Measurements from ENCODE around the gene ANKS4B.

ANKS4B gene, protein sequence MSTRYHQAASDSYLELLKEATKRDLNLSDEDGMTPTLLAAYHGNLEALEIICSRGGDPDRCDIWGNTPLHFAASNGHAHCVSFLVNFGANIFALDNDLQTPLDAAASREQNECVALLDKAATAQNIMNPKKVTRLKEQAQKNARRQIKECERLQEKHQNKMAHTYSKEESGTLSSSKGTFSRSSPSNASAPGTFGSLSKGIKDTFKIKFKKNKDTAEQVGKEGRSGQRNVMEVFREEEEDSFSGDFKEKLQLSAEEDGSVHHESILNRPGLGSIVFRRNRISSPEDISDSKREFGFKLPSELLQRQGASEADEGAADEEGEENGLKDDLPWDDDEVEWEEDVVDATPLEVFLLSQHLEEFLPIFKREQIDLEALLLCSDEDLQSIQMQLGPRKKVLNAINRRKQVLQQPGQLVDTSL
- total RNA-seq: 0 reads per million in 3 donors

DNA sequence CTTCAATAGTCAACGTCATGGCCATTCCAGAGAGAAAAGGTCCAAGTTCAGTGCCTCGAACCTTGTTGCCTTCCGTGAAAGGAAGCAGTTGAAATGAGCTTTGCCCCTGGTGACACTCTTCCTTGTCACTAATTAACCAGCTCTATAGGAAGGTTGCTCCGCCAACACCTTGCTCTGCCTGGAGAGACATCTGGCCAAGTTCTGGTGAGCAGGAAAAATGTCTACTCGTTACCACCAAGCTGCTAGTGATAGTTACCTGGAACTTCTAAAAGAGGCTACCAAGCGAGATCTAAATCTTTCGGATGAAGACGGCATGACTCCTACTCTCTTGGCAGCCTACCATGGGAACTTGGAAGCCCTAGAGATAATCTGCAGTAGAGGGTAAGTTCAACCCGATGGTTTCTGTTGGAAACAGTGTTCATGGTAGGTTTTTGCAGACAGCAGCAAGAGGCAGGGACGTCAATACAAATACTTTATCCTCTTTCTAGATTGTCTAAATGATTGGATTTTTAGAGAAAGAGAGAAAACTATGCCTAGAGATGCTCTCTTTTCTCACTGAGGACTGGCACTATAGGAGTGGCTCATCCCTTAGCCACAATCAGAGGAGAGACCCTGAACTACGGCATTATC is at the start of gene ANKS4B:
Gene ANKS4B (plus strand): TSS at position 179 of the 630 bp plus-strand sequence. CDS start 39 bp downstream, at position 218.
- no peaks in the 10 kb centered on the region for H3K36me3 ChIP-seq (ENCODE audit: control insufficient read depth, insufficient read depth, low read length)
- H3K9me3 ChIP-seq (ENCODE audit: control insufficient read depth, low read length): no peaks in the 10 kb centered on the region
- H3K4me3 ChIP-seq (ENCODE audit: insufficient read depth, low read depth, low read length, poor library complexity, severe bottlenecking): no peak within 1 kb of the TSS
- no peak within 1 kb of the TSS for H3K27ac ChIP-seq (ENCODE audit: insufficient read depth, low read length, poor library complexity, severe bottlenecking)
- no peak for DNase-seq
- H3K27me3 ChIP-seq (replicated peaks; ENCODE audit: control insufficient read depth, insufficient read depth, low read length, poor library complexity, severe bottlenecking): peaks cover 2% of the 10 kb centered on the region
- no peaks in the 10 kb centered on the region for H3K4me1 ChIP-seq (ENCODE audit: control insufficient read depth, insufficient read depth, low read length, poor library complexity, severe bottlenecking)

DNA sequence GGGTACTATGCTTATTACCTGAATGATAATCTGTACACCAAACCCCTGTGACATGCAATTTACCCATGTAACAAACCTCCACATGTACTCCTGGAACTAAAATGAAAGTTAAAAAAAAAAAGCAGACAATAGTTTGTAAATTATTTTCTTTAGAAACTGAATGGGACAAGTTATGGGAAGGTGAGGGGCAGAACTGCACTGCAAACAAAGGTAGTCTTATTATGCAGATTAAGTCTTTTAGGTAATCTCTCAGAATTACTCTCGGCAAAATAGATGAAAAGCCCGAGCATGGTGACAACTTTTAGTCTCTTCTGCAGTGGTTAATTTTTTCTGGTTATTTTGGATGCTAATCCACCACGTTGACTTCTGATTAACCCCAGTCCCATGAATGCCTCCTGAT is 49.5 kb upstream of the ANKS4B start:
- no peak overlapping the region for H3K4me3 ChIP-seq (ENCODE audit: insufficient read depth, low read depth, low read length, poor library complexity, severe bottlenecking)
- H3K27ac ChIP-seq (ENCODE audit: insufficient read depth, low read length, poor library complexity, severe bottlenecking): no peak overlapping the region
- peaks cover 4% of the 10 kb centered on the region for H3K4me1 ChIP-seq (ENCODE audit: control insufficient read depth, insufficient read depth, low read length, poor library complexity, severe bottlenecking)
- no peaks in the 10 kb centered on the region for H3K27me3 ChIP-seq (replicated peaks; ENCODE audit: control insufficient read depth, insufficient read depth, low read length, poor library complexity, severe bottlenecking)
- peaks cover 21% of the 10 kb centered on the region for H3K36me3 ChIP-seq (ENCODE audit: control insufficient read depth, insufficient read depth, low read length)
- no peak for DNase-seq
- H3K9me3 ChIP-seq (ENCODE audit: control insufficient read depth, low read length): no peaks in the 10 kb centered on the region

DNA sequence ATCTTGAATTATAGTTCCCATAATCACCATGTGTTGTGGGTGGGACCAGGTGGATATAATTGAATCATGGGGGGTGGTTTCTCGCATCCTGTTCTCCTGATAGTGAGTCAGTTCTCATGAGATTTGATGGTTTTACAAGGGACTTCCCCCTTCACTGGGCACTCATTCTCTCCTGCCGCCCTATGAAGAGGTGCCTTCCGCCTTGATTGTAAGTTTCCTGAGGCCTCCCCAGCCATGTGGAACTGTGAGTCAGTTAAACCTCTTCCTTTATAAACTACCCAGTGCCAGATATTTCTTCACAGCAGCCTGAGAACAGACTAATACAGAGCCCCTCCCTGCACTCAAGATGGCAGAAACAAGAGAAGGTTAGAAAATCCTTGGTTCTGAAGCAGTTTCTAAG is 48.7 kb upstream of the ANKS4B start:
- DNase-seq: no peak
- Histone ChIP-seq H3K9me3 (ENCODE audit: control insufficient read depth, low read length) (no peaks in the 10 kb centered on the region), H3K27ac (ENCODE audit: insufficient read depth, low read length, poor library complexity, severe bottlenecking) (no peak overlapping the region), H3K27me3 (replicated peaks; ENCODE audit: control insufficient read depth, insufficient read depth, low read length, poor library complexity, severe bottlenecking) (no peaks in the 10 kb centered on the region), H3K4me3 (ENCODE audit: insufficient read depth, low read depth, low read length, poor library complexity, severe bottlenecking) (no peak overlapping the region), H3K4me1 (ENCODE audit: control insufficient read depth, insufficient read depth, low read length, poor library complexity, severe bottlenecking) (peaks cover 4% of the 10 kb centered on the region), H3K36me3 (ENCODE audit: control insufficient read depth, insufficient read depth, low read length) (peaks cover 13% of the 10 kb centered on the region)

DNA sequence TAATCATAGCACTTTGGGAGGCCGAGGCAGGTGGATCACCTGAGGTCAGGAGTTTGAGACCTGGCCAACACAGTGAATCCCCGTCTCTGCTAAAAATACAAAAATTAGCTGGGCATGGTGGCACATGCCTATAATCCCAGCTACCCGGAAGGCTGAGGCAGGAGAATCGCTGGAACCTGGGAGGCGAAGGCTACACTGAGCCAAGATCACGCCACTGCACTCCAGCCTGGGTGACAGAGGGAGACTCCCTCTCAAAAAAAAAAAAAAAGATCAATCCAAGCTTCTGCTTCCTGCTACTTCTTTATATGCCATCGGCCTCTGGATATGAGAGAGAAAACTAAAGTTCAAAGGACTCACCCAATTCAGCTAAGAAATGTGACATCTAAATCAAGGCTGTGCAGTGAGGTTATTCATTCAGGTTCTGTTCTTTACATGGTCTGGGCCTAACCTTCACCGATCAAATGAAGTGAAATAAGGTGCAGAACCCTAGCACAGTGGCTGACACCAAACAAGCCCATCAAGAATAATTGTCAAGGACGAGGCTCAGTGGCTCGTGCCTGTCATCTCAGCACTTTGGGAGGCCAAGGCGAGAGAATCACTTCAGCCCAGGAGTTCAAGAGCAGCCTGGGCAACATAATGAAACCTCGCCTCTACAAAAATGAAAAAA is 47.7 kb upstream of the ANKS4B start:
- Histone ChIP-seq H3K27me3 (replicated peaks; ENCODE audit: control insufficient read depth, insufficient read depth, low read length, poor library complexity, severe bottlenecking) (no peaks in the 10 kb centered on the region), H3K4me3 (ENCODE audit: insufficient read depth, low read depth, low read length, poor library complexity, severe bottlenecking) (no peak overlapping the region), H3K36me3 (ENCODE audit: control insufficient read depth, insufficient read depth, low read length) (peaks cover 7% of the 10 kb centered on the region), H3K27ac (ENCODE audit: insufficient read depth, low read length, poor library complexity, severe bottlenecking) (no peak overlapping the region), H3K4me1 (ENCODE audit: control insufficient read depth, insufficient read depth, low read length, poor library complexity, severe bottlenecking) (peaks cover 4% of the 10 kb centered on the region), H3K9me3 (ENCODE audit: control insufficient read depth, low read length) (no peaks in the 10 kb centered on the region)
- no peak for DNase-seq

DNA sequence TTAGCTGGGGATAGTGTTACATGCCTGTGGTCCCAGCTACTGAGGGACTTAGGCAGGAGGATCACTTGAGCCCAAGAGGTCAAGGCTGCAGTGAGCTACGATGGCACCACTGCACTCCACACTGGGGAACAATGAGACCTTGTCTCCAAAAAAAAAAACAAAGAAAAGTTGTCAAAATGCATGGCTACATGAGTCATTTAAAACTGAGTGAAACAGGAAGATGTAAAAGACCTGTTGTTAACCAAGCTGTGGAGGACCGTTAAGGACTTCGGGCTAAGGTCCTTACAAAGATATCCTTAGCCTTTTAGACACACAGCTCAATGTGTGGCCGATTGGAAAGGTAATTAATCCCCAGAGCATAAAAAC is 47.2 kb upstream of the ANKS4B start:
- Histone ChIP-seq H3K4me1 (ENCODE audit: control insufficient read depth, insufficient read depth, low read length, poor library complexity, severe bottlenecking) (peaks cover 4% of the 10 kb centered on the region), H3K9me3 (ENCODE audit: control insufficient read depth, low read length) (no peaks in the 10 kb centered on the region), H3K27me3 (replicated peaks; ENCODE audit: control insufficient read depth, insufficient read depth, low read length, poor library complexity, severe bottlenecking) (no peaks in the 10 kb centered on the region), H3K4me3 (ENCODE audit: insufficient read depth, low read depth, low read length, poor library complexity, severe bottlenecking) (no peak overlapping the region), H3K27ac (ENCODE audit: insufficient read depth, low read length, poor library complexity, severe bottlenecking) (no peak overlapping the region), H3K36me3 (ENCODE audit: control insufficient read depth, insufficient read depth, low read length) (peaks cover 2% of the 10 kb centered on the region)
- no peak for DNase-seq

DNA sequence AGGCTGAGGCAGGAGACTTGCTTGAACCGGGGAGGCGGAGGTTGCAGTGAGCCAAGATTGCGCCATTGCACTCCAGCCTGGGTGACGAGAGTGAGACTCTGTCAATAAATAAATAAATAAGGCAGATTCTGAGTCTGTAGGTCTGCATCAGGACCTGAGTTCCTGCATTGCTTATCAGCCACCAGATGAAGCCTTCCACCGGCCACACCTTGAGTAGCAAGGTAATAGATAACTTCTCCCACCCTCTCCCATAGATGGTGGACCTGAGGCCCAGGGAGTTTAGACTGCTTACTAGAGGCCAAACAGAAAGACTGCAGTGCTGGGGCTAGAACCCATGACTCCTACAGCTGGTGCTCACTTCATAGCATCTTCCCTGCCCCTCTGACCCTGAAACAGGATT is 44.2 kb upstream of the ANKS4B start:
- no peaks in the 10 kb centered on the region for H3K27me3 ChIP-seq (replicated peaks; ENCODE audit: control insufficient read depth, insufficient read depth, low read length, poor library complexity, severe bottlenecking)
- no peak for DNase-seq
- H3K9me3 ChIP-seq (ENCODE audit: control insufficient read depth, low read length): no peaks in the 10 kb centered on the region
- no peaks in the 10 kb centered on the region for H3K36me3 ChIP-seq (ENCODE audit: control insufficient read depth, insufficient read depth, low read length)
- no peak overlapping the region for H3K27ac ChIP-seq (ENCODE audit: insufficient read depth, low read length, poor library complexity, severe bottlenecking)
- H3K4me3 ChIP-seq (ENCODE audit: insufficient read depth, low read depth, low read length, poor library complexity, severe bottlenecking): no peak overlapping the region
- H3K4me1 ChIP-seq (ENCODE audit: control insufficient read depth, insufficient read depth, low read length, poor library complexity, severe bottlenecking): peaks cover 4% of the 10 kb centered on the region

DNA sequence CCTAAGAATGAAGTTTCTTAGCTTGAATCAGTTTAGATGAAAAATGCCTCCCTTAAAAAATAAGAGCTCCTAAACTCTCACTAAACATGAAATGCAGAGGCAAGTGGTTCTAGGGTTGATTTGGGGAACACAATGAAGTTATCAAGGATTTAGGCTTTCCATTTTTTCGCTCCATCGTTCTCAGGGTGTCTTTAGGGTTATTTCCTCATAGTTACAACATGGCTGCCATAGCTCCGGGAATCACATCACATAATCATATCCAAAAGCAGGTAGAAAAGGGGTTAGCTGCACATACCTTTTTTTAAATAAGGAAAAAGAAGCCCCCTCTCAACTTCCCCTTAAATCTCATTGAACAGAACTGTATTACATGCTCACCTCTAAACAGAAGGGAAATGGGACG is 43.5 kb upstream of the ANKS4B start:
- H3K27ac ChIP-seq (ENCODE audit: insufficient read depth, low read length, poor library complexity, severe bottlenecking): no peak overlapping the region
- no peaks in the 10 kb centered on the region for H3K9me3 ChIP-seq (ENCODE audit: control insufficient read depth, low read length)
- no peaks in the 10 kb centered on the region for H3K36me3 ChIP-seq (ENCODE audit: control insufficient read depth, insufficient read depth, low read length)
- no peaks in the 10 kb centered on the region for H3K27me3 ChIP-seq (replicated peaks; ENCODE audit: control insufficient read depth, insufficient read depth, low read length, poor library complexity, severe bottlenecking)
- DNase-seq: no peak
- no peak overlapping the region for H3K4me3 ChIP-seq (ENCODE audit: insufficient read depth, low read depth, low read length, poor library complexity, severe bottlenecking)
- peaks cover 4% of the 10 kb centered on the region for H3K4me1 ChIP-seq (ENCODE audit: control insufficient read depth, insufficient read depth, low read length, poor library complexity, severe bottlenecking)

DNA sequence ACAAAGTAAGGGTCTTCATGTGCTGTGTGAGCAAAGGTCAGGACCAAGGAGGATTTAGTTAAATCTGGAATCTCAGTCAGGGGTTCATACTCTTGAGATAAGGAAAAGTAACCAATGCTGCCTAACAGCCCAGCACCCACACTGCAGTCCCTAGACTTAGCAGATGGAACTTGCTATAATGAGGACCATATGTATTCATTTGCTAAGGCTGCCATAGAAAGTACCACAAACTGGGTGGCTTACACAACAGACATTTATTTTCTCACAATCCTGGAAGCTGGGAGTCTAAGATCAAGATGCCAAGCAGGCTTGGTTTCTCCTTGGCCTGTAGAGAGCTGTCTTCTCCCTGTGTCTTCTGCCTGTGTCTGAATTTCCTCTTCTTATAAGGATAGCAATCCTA is 42.9 kb upstream of the ANKS4B start:
- H3K36me3 ChIP-seq (ENCODE audit: control insufficient read depth, insufficient read depth, low read length): no peaks in the 10 kb centered on the region
- DNase-seq: no peak
- H3K9me3 ChIP-seq (ENCODE audit: control insufficient read depth, low read length): no peaks in the 10 kb centered on the region
- no peak overlapping the region for H3K27ac ChIP-seq (ENCODE audit: insufficient read depth, low read length, poor library complexity, severe bottlenecking)
- no peaks in the 10 kb centered on the region for H3K27me3 ChIP-seq (replicated peaks; ENCODE audit: control insufficient read depth, insufficient read depth, low read length, poor library complexity, severe bottlenecking)
- H3K4me3 ChIP-seq (ENCODE audit: insufficient read depth, low read depth, low read length, poor library complexity, severe bottlenecking): no peak overlapping the region
- H3K4me1 ChIP-seq (ENCODE audit: control insufficient read depth, insufficient read depth, low read length, poor library complexity, severe bottlenecking): peaks cover 4% of the 10 kb centered on the region

DNA sequence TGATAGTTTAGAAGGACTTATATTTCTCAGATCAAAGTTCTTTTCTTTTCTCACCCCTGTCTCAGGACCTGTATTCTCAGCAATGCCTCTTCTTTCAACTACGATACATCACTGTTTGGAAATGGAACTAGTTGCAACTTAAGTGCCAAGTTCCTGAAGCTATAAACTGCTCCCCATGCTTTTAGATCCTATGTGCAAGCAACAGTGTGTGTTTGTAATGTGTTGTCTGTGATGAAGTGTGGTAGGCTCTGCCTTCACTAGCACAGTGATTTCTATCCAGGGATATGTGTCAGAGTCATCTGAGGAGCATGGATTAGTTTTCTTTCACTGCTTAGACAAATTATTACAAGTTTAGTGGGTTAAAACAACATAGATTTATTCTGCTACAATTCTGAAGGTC is 40.5 kb upstream of the ANKS4B start:
- Histone ChIP-seq H3K9me3 (ENCODE audit: control insufficient read depth, low read length) (no peaks in the 10 kb centered on the region), H3K27ac (ENCODE audit: insufficient read depth, low read length, poor library complexity, severe bottlenecking) (no peak overlapping the region), H3K4me1 (ENCODE audit: control insufficient read depth, insufficient read depth, low read length, poor library complexity, severe bottlenecking) (peaks cover 4% of the 10 kb centered on the region), H3K27me3 (replicated peaks; ENCODE audit: control insufficient read depth, insufficient read depth, low read length, poor library complexity, severe bottlenecking) (no peaks in the 10 kb centered on the region), H3K36me3 (ENCODE audit: control insufficient read depth, insufficient read depth, low read length) (no peaks in the 10 kb centered on the region), H3K4me3 (ENCODE audit: insufficient read depth, low read depth, low read length, poor library complexity, severe bottlenecking) (no peak overlapping the region)
- no peak for DNase-seq

DNA sequence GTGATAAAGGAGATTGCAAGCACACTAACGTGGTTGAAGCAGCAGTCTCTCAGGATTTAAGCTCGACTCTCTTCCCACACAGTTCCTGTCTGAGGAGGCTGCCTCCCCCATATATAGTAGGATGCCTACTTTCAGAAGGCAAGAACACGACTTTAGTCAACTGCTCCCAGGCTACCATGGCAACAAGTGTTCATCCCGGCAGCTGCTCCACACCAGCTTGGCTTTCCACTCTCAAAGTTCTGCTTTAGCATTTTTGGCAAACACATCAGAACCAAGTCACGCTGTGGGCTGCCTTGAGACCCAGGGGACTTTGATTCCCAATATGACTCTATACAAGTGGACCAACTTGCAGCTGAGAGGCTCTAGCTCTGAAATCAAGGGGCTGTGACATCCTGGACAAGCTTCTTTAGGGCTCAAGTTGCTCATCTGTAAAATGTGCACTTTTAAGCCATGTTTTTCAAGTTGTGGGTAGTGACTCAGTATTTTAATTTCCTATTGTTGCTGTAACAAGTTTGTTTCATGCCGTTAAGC is 38.7 kb upstream of the ANKS4B start:
- Histone ChIP-seq H3K27me3 (replicated peaks; ENCODE audit: control insufficient read depth, insufficient read depth, low read length, poor library complexity, severe bottlenecking) (no peaks in the 10 kb centered on the region), H3K36me3 (ENCODE audit: control insufficient read depth, insufficient read depth, low read length) (no peaks in the 10 kb centered on the region), H3K27ac (ENCODE audit: insufficient read depth, low read length, poor library complexity, severe bottlenecking) (no peak overlapping the region), H3K4me3 (ENCODE audit: insufficient read depth, low read depth, low read length, poor library complexity, severe bottlenecking) (no peak overlapping the region), H3K4me1 (ENCODE audit: control insufficient read depth, insufficient read depth, low read length, poor library complexity, severe bottlenecking) (no peaks in the 10 kb centered on the region), H3K9me3 (ENCODE audit: control insufficient read depth, low read length) (no peaks in the 10 kb centered on the region)
- no peak for DNase-seq

Data from effector memory CD4-positive, alpha-beta T cell (primary cell).